Thoracic aorta (tissue), 2 donors: ENCODE results near the gene PLCH1. TPM values are rescaled to one million over a fixed set of nuclear protein-coding genes. Genes with fewer than 3 reads are reported as not detected.

Source experiments
- ATAC-seq: fragments of 150-250 bp; one replicate; pipeline ENCODE4 v1.8.0; 2017; ENCODE audit warnings: low read depth; ENCODE audit not compliant: insufficient number of reproducible peaks, low FRiP score
- DNase-seq: peaks from one replicate; pipeline ENCODE4 v3.0.0-alpha.2; 2020; ENCODE audit warnings: low spot score
- H3K27ac ChIP-seq, 2 donors: fragments of 200-600 bp; sonication (generic); 1 replicate in 1 of 2; 2 replicates in 1 of 2; pipeline ENCODE4 v1.5.1; 2016; ENCODE audit warnings: mild to moderate bottlenecking in 2 of 2, moderate library complexity in 2 of 2
- H3K27me3 ChIP-seq: fragments of 200-600 bp; sonication (generic); replicated peaks from 2 replicates; pipeline ENCODE4 v1.6.0; 2016; ENCODE audit warnings: mild to moderate bottlenecking; ENCODE audit not compliant: insufficient read depth
- H3K36me3 ChIP-seq: fragments of 200-600 bp; sonication (generic); one replicate; pipeline ENCODE4 v1.5.1; 2016
- H3K4me1 ChIP-seq, 2 donors: fragments of 200-600 bp; sonication (generic); 1 replicate in 1 of 2; 2 replicates in 1 of 2; pipeline versions ENCODE4 v1.5.1 to v1.6.0; 2016; ENCODE audit warnings: low read depth in 2 of 2, mild to moderate bottlenecking in 1 of 2; ENCODE audit not compliant: control insufficient read depth in 1 of 2
- H3K4me3 ChIP-seq: fragments of 200-600 bp; sonication (generic); 2 replicates; pipeline ENCODE4 v1.5.1; 2016; ENCODE audit warnings: mild to moderate bottlenecking
- H3K9me3 ChIP-seq: fragments of 200-600 bp; sonication (generic); 2 replicates; pipeline ENCODE4 v1.5.1; 2016
- CTCF ChIP-seq: fragments of 200-600 bp; sonication (generic); IDR thresholded peaks from one replicate; pipeline ENCODE4 v1.5.1; 2019; ENCODE audit warnings: antibody characterized with exemption
- total RNA-seq, 2 donors: library from RNA; depleted of rRNA; stranded (reverse); fragments of >200 nt; gene quantifications; one replicate each; pipeline versions ENCODE4 v1.1.0 to v1.2.3, GENCODE V29; 2016

PLCH1 gene
- total RNA-seq, 2 donors from 2014 or later, result 0.28 TPM; not detected in 1

GRCh38 chr3:155656466-155656865 is 88.4 kb downstream of the PLCH1 start:
- Histone ChIP-seq H3K4me3 (no peak overlapping the region), H3K27me3 (no peaks in the 10 kb centered on the region), H3K4me1 (no peaks in the 10 kb centered on the region), H3K27ac (no peak overlapping the region), H3K9me3 (no peaks in the 10 kb centered on the region), H3K36me3 (no peaks in the 10 kb centered on the region)
- DNase-seq (no peak), ATAC-seq (no peak)
- TF ChIP-seq CTCF, result no peak

GRCh38 chr3:155651489-155652218 is 93.2 kb downstream of the PLCH1 start:
- H3K4me3 ChIP-seq, result no peak overlapping the region
- H3K27me3 ChIP-seq, result no peaks in the 10 kb centered on the region
- no peak for TF ChIP-seq CTCF
- no peaks in the 10 kb centered on the region for H3K9me3 ChIP-seq
- DNase-seq, result no peak
- no peaks in the 10 kb centered on the region for H3K36me3 ChIP-seq
- H3K27ac ChIP-seq, result no peak overlapping the region
- ATAC-seq, result no peak
- H3K4me1 ChIP-seq, result no peaks in the 10 kb centered on the region

GRCh38 chr3:155648013-155648591 is 96.8 kb downstream of the PLCH1 start:
- ATAC-seq (no peak), DNase-seq (no peak)
- no peaks in the 10 kb centered on the region for H3K9me3 ChIP-seq
- TF ChIP-seq CTCF, result no peak
- no peak overlapping the region for H3K4me3 ChIP-seq
- H3K27me3 ChIP-seq, result no peaks in the 10 kb centered on the region
- H3K27ac ChIP-seq, result no peak overlapping the region
- no peaks in the 10 kb centered on the region for H3K4me1 ChIP-seq
- H3K36me3 ChIP-seq, result no peaks in the 10 kb centered on the region

- ATAC-seq, result no peak
- H3K4me1 ChIP-seq, result no peaks in the 10 kb centered on the region
- H3K27ac ChIP-seq, result no peak overlapping the region
- no peaks in the 10 kb centered on the region for H3K9me3 ChIP-seq
- H3K27me3 ChIP-seq, result no peaks in the 10 kb centered on the region
- TF ChIP-seq CTCF, result no peak
- DNase-seq, result no peak
- H3K4me3 ChIP-seq, result no peak overlapping the region
- H3K36me3 ChIP-seq, result no peaks in the 10 kb centered on the region
These were observed 97.7 kb downstream of the PLCH1 start for GRCh38 chr3:155647206-155647605.

GRCh38 chr3:155646669-155647068 is 98.2 kb downstream of the PLCH1 start:
- H3K4me3 ChIP-seq, result no peak overlapping the region
- no peaks in the 10 kb centered on the region for H3K27me3 ChIP-seq
- no peaks in the 10 kb centered on the region for H3K9me3 ChIP-seq
- no peaks in the 10 kb centered on the region for H3K36me3 ChIP-seq
- H3K4me1 ChIP-seq, result no peaks in the 10 kb centered on the region
- no peak for DNase-seq
- no peak overlapping the region for H3K27ac ChIP-seq
- TF ChIP-seq CTCF, result no peak
- ATAC-seq, result no peak
